ENCODE data around the gene AVPI1.
A peak's percentile ranks its signal among the peaks of the same experiment; 100 is the strongest.

The AVPI1 gene

DNA sequence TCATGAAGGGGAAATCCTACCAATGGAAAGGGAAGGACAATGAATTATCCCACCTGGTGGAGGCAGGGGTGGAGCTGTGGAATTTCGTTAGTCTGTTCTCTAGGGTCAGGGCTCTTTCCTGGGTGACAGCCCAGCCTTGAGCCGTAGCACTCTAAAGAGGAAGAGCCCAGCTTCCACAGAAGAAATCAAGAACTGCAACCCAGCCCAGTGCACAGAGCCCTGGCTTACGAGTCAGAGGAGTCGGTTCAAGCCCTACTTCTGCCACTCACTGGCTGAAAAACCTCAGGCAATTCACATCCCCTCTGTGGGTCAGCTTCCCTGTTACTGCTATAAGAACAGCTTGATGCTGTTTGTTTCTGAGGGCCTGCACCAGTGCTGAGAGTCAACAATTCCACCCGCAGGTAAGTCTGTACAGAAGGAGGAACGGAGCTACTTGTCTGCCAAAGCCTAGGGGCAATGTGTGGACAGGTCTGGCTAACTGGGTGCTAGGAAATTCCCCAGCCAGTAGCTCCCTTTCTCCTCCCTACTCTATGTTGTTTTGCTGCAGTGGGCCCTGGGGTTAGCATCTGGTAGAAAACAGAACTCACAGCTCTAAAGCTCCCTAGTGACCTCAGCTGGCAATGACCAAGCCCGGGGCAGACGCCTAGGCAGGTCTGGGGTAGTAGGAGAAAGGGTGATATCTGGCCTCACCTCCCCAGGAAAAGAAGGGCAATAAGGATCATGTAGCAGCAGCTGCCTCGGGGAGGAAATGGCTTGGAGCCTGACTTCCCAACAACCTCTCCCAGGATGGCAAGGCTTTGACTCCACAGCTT, 3.3 kb downstream of the AVPI1 start (continued):
- TF ChIP-seq ZNF521 (tag by site-specific recombination; IDR thresholded peaks at IDR 0.05) = no peak
- peak; percentile 36; the same call in 1 of the 2 replicates for TF ChIP-seq ZBTB20 (tag by site-specific recombination; IDR thresholded peaks at IDR 0.05)
- no peak for TF ChIP-seq ZNF701 (tag by site-specific recombination; IDR thresholded peaks at IDR 0.05)
- TF ChIP-seq, protein P1, sequence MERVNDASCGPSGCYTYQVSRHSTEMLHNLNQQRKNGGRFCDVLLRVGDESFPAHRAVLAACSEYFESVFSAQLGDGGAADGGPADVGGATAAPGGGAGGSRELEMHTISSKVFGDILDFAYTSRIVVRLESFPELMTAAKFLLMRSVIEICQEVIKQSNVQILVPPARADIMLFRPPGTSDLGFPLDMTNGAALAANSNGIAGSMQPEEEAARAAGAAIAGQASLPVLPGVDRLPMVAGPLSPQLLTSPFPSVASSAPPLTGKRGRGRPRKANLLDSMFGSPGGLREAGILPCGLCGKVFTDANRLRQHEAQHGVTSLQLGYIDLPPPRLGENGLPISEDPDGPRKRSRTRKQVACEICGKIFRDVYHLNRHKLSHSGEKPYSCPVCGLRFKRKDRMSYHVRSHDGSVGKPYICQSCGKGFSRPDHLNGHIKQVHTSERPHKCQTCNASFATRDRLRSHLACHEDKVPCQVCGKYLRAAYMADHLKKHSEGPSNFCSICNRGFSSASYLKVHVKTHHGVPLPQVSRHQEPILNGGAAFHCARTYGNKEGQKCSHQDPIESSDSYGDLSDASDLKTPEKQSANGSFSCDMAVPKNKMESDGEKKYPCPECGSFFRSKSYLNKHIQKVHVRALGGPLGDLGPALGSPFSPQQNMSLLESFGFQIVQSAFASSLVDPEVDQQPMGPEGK (tag by site-specific recombination; IDR thresholded peaks at IDR 0.05) = peak; percentile 8; the same call in 1 of the 2 replicates
- no peak for TF ChIP-seq ZNF114 (tag by site-specific recombination; IDR thresholded peaks at IDR 0.05)
- TF ChIP-seq, protein P2, sequence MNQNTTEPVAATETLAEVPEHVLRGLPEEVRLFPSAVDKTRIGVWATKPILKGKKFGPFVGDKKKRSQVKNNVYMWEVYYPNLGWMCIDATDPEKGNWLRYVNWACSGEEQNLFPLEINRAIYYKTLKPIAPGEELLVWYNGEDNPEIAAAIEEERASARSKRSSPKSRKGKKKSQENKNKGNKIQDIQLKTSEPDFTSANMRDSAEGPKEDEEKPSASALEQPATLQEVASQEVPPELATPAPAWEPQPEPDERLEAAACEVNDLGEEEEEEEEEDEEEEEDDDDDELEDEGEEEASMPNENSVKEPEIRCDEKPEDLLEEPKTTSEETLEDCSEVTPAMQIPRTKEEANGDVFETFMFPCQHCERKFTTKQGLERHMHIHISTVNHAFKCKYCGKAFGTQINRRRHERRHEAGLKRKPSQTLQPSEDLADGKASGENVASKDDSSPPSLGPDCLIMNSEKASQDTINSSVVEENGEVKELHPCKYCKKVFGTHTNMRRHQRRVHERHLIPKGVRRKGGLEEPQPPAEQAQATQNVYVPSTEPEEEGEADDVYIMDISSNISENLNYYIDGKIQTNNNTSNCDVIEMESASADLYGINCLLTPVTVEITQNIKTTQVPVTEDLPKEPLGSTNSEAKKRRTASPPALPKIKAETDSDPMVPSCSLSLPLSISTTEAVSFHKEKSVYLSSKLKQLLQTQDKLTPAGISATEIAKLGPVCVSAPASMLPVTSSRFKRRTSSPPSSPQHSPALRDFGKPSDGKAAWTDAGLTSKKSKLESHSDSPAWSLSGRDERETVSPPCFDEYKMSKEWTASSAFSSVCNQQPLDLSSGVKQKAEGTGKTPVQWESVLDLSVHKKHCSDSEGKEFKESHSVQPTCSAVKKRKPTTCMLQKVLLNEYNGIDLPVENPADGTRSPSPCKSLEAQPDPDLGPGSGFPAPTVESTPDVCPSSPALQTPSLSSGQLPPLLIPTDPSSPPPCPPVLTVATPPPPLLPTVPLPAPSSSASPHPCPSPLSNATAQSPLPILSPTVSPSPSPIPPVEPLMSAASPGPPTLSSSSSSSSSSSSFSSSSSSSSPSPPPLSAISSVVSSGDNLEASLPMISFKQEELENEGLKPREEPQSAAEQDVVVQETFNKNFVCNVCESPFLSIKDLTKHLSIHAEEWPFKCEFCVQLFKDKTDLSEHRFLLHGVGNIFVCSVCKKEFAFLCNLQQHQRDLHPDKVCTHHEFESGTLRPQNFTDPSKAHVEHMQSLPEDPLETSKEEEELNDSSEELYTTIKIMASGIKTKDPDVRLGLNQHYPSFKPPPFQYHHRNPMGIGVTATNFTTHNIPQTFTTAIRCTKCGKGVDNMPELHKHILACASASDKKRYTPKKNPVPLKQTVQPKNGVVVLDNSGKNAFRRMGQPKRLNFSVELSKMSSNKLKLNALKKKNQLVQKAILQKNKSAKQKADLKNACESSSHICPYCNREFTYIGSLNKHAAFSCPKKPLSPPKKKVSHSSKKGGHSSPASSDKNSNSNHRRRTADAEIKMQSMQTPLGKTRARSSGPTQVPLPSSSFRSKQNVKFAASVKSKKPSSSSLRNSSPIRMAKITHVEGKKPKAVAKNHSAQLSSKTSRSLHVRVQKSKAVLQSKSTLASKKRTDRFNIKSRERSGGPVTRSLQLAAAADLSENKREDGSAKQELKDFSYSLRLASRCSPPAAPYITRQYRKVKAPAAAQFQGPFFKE (tag by site-specific recombination; IDR thresholded peaks at IDR 0.05; ENCODE audit: borderline replicate concordance) = no peak
- no peak; the same call in 1 of the 2 replicates for TF ChIP-seq IKZF3 (tag by site-specific recombination; IDR thresholded peaks at IDR 0.05)
- TF ChIP-seq, protein P3, sequence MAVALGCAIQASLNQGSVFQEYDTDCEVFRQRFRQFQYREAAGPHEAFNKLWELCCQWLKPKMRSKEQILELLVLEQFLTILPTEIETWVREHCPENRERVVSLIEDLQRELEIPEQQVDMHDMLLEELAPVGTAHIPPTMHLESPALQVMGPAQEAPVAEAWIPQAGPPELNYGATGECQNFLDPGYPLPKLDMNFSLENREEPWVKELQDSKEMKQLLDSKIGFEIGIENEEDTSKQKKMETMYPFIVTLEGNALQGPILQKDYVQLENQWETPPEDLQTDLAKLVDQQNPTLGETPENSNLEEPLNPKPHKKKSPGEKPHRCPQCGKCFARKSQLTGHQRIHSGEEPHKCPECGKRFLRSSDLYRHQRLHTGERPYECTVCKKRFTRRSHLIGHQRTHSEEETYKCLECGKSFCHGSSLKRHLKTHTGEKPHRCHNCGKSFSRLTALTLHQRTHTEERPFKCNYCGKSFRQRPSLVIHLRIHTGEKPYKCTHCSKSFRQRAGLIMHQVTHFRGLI (tag by site-specific recombination; IDR thresholded peaks at IDR 0.05) = no peak
- TF ChIP-seq BCL11B (tag by site-specific recombination; IDR thresholded peaks at IDR 0.05; ENCODE audit: low read depth) = no peak
- TF ChIP-seq, protein P4, sequence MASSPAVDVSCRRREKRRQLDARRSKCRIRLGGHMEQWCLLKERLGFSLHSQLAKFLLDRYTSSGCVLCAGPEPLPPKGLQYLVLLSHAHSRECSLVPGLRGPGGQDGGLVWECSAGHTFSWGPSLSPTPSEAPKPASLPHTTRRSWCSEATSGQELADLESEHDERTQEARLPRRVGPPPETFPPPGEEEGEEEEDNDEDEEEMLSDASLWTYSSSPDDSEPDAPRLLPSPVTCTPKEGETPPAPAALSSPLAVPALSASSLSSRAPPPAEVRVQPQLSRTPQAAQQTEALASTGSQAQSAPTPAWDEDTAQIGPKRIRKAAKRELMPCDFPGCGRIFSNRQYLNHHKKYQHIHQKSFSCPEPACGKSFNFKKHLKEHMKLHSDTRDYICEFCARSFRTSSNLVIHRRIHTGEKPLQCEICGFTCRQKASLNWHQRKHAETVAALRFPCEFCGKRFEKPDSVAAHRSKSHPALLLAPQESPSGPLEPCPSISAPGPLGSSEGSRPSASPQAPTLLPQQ (tag by site-specific recombination; IDR thresholded peaks at IDR 0.05) = 0 out of 2 replicates have a peak, but pooled peaks have one; percentile 36
- TF ChIP-seq GLIS1 (tag by site-specific recombination; IDR thresholded peaks at IDR 0.05) = peak; percentile 23; the same call in 1 of the 2 replicates
- no peak for TF ChIP-seq ZIC2 (tag by site-specific recombination; IDR thresholded peaks at IDR 0.05)

DNA sequence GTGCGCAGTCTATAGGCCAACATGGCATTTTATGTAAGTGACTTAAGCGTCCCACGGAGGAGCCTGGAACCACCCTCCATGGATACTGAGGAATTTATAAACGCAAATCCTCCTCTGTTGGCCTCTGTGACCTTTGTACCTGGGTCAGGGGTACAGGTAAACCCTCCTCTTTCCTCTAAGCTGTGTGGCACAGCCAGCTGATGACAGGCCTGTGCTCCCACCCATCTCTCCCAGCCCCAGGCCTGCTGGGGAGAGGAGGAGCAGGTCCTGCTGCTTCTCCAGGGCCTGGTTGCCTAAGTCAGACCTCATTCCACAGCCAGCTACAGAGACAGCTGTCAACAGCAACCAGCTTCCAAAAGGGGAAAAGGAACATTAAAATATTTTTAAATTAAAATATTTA, 5.0 kb downstream of the AVPI1 start:
- H3K27ac ChIP-seq (ENCODE audit: extremely low read depth, low read depth, low read length) = no peak overlapping the region
- H3K4me3 ChIP-seq (ENCODE audit: low read depth, low read length) = no peak overlapping the region
- H3K4me1 ChIP-seq (ENCODE audit: control insufficient read depth, insufficient read depth, low read length) = peaks cover 10% of the 10 kb centered on the region; the same call in 1 of the 2 replicates
- ChIA-PET CTCF (interaction anchor here (0.6 to 3.1 kb wide), 6 partner anchors 12 to 403 kb away, joined by 3 to 36 read pairs (median 4); no protein-coding TSS in a partner anchor), POLR2A (no interaction called here)
- peaks cover 0 to 26% of the 10 kb centered on the region in 2 experiments; a peak in 1 of 3 replicates for H3K36me3 ChIP-seq (ENCODE audit: control insufficient read depth in 2 of 2, insufficient read depth in 1 of 2, low read length in 2 of 2)
- no peaks in the 10 kb centered on the region for H3K9me3 ChIP-seq (ENCODE audit: control insufficient read depth, insufficient read depth, low read depth, low read length)
- no peak for TF ChIP-seq ZNF155 (tag by site-specific recombination; IDR thresholded peaks at IDR 0.05)
- no peak for TF ChIP-seq SP3 (tag by site-specific recombination; IDR thresholded peaks at IDR 0.05)
- TF ChIP-seq ZSCAN23 (tag by site-specific recombination; IDR thresholded peaks at IDR 0.05) = no peak
- TF ChIP-seq, protein P5, sequence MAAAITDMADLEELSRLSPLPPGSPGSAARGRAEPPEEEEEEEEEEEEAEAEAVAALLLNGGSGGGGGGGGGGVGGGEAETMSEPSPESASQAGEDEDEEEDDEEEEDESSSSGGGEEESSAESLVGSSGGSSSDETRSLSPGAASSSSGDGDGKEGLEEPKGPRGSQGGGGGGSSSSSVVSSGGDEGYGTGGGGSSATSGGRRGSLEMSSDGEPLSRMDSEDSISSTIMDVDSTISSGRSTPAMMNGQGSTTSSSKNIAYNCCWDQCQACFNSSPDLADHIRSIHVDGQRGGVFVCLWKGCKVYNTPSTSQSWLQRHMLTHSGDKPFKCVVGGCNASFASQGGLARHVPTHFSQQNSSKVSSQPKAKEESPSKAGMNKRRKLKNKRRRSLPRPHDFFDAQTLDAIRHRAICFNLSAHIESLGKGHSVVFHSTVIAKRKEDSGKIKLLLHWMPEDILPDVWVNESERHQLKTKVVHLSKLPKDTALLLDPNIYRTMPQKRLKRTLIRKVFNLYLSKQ (tag by site-specific recombination; IDR thresholded peaks at IDR 0.05; ENCODE audit: borderline replicate concordance) = no peak
- TF ChIP-seq BCL11B (tag by site-specific recombination; IDR thresholded peaks at IDR 0.05; ENCODE audit: low read depth) = no peak
- TF ChIP-seq ZNF558 (tag by site-specific recombination; IDR thresholded peaks at IDR 0.05) = no peak
- TF ChIP-seq, protein P6, sequence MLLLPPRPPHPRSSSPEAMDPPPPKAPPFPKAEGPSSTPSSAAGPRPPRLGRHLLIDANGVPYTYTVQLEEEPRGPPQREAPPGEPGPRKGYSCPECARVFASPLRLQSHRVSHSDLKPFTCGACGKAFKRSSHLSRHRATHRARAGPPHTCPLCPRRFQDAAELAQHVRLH (tag by site-specific recombination; IDR thresholded peaks at IDR 0.05) = no peak
- TF ChIP-seq, protein P7, sequence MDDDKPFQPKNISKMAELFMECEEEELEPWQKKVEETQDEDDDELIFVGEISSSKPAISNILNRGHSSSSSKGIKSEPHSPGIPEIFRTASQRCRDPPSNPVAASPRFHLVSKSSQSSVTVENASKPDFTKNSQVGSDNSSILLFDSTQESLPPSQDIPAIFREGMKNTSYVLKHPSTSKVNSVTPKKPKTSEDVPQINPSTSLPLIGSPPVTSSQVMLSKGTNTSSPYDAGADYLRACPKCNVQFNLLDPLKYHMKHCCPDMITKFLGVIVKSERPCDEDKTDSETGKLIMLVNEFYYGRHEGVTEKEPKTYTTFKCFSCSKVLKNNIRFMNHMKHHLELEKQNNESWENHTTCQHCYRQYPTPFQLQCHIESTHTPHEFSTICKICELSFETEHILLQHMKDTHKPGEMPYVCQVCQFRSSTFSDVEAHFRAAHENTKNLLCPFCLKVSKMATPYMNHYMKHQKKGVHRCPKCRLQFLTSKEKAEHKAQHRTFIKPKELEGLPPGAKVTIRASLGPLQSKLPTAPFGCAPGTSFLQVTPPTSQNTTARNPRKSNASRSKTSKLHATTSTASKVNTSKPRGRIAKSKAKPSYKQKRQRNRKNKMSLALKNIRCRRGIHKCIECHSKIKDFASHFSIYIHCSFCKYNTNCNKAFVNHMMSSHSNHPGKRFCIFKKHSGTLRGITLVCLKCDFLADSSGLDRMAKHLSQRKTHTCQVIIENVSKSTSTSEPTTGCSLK (tag by site-specific recombination; IDR thresholded peaks at IDR 0.05) = no peak
- no peak for TF ChIP-seq ZBTB8A (tag by site-specific recombination; IDR thresholded peaks at IDR 0.05)

Data from HEK293 (cell line).